ENCODE results near the gene TUBGCP3.

- TF ChIP-seq YY1 (IDR thresholded peaks at IDR 0.05; ENCODE audit: insufficient read depth, insufficient read length): no peak
- TF ChIP-seq ZNF274 (IDR thresholded peaks at IDR 0.05; ENCODE audit: low read depth, low read length): no peak
These were observed 91.8 kb downstream of the TUBGCP3 start for GRCh38 chr13:112496166-112496565.
